Activated CD8-positive, alpha-beta T cell treated with anti-CD3 and anti-CD28 coated beads for 36 hours (primary cell): Measurements from ENCODE around the gene NUDT6. TPM values are rescaled to one million over a fixed set of nuclear protein-coding genes. Genes with fewer than 3 reads are reported as not detected.
A peak's percentile ranks its signal among the peaks of the same experiment; 100 is the strongest.
"Not testable (repeated sequence)": the region's sequence is repeated elsewhere in the genome, so short reads cannot be mapped to it uniquely, and the experiment has no call there.

Experiments
- ATAC-seq: fragments of 200-7000 bp; cut with Tn5 transposase; one replicate; pipeline ENCODE4 v1.10.0; 2021; ENCODE audit warnings: mild to moderate bottlenecking, moderate library complexity
- CTCF ChIA-PET: fragments of 350-600 bp; sonication (Branson Sonifier 250); formaldehyde crosslinking; loops from one replicate; lab custom pipeline; 2021; ENCODE audit warnings: antibody characterized with exemption; lab: Charles Lee
- POLR2A ChIA-PET: fragments of 350-600 bp; sonication (Branson Sonifier 250); formaldehyde crosslinking; loops from one replicate; lab custom pipeline; 2021; ENCODE audit warnings: antibody characterized with exemption; lab: Charles Lee
- DNase-seq: peaks from one replicate; pipeline ENCODE4 v3.0.0-alpha.2; 2020
- H3K27ac Mint-ChIP-seq: one replicate; pipeline ENCODE4 v1.8.0; 2021; ENCODE audit warnings: mild to moderate bottlenecking, mixed read lengths
- H3K27me3 Mint-ChIP-seq: one replicate; pipeline ENCODE4 v1.8.0; 2021; ENCODE audit warnings: mixed read lengths
- H3K36me3 Mint-ChIP-seq: one replicate; pipeline ENCODE4 v1.8.0; 2021; ENCODE audit warnings: low read depth, mixed read lengths
- H3K4me1 Mint-ChIP-seq: one replicate; pipeline ENCODE4 v1.8.0; 2021; ENCODE audit warnings: low read depth, mixed read lengths
- H3K4me3 Mint-ChIP-seq: one replicate; pipeline ENCODE4 v1.8.0; 2021; ENCODE audit warnings: mild to moderate bottlenecking, moderate library complexity, mixed read lengths
- H3K9me3 Mint-ChIP-seq: one replicate; pipeline ENCODE4 v1.8.0; 2021; ENCODE audit warnings: mixed read lengths
- CTCF ChIP-seq: fragments of 200-600 bp; IDR thresholded peaks from one replicate; pipeline ENCODE4 v1.8.0; 2022; ENCODE audit warnings: antibody characterized with exemption, mild to moderate bottlenecking
- intact Hi-C: fragments of 100-400 bp; cut with micrococcal nuclease; formaldehyde crosslinking; loops from one replicate; pipeline ENCODE4 v1.10.0; 2022
- total RNA-seq, 2 experiments: library from RNA; stranded (reverse); gene quantifications; one replicate each; pipeline ENCODE4 v1.2.3, GENCODE V29; 2021

NUDT6 gene
- total RNA-seq, 2 experiments from 2014 or later = 4.4 to 5.7 TPM

GRCh38 chr4:122952028-122952427 lies 29.6 kb upstream of the NUDT6 start:
- ATAC-seq (no peak), DNase-seq (no peak)
- no peak for TF ChIP-seq CTCF
- ChIA-PET CTCF (no interaction called here), POLR2A (no interaction called here)
- no peak overlapping the region for H3K4me3 Mint-ChIP-seq
- intact Hi-C loops = no loop called here
- H3K4me1 Mint-ChIP-seq = no peaks in the 10 kb centered on the region
- H3K36me3 Mint-ChIP-seq = peaks cover 42% of the 10 kb centered on the region
- no peaks in the 10 kb centered on the region for H3K9me3 Mint-ChIP-seq
- no peaks in the 10 kb centered on the region for H3K27me3 Mint-ChIP-seq
- H3K27ac Mint-ChIP-seq = no peak overlapping the region

DNA sequence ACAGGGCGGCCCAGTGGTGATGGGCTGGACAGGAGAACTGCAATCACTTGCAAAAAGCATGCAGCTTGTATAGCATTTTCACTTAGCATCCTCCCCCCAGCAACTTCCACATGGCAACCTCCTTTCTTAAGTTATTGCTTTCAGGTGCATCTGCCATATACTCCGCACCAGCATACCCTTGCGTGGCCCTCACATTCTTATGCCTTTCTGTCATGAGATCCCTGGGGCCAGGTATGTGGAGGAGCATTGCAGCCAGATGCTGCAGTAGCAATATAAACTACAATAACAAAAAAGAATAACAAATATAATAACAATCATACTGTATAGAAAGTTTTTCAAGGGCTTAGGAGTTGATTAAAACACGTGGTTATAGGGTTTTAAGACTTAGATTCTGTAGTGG lies 26.3 kb upstream of the NUDT6 start:
- CTCF ChIA-PET = no interaction called here
- intact Hi-C loops = no loop called here

DNA sequence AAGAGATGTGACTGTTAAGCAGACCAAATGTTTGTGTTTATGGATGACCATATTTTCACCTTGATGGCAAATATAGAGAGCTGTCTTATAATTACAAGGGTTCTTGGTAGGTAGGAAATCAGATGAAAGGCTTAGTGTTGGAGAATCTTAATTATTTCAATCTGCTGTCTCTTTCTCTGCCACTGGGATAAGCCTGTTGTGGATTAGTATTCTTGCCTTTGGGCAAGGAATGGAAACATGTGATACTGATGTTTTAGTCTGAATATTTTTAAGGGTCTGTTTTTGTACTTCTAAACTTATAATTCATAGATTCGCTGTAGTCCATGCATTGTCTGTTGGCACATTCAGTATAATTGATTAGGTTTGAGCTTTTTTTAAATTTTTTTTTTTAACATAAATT lies 23.7 kb upstream of the NUDT6 start:
- intact Hi-C loops = no loop called here
- POLR2A ChIA-PET = no interaction called here
- Mint-ChIP-seq H3K27me3 (no peaks in the 10 kb centered on the region), H3K9me3 (no peaks in the 10 kb centered on the region), H3K36me3 (peaks cover 51% of the 10 kb centered on the region), H3K4me1 (no peaks in the 10 kb centered on the region), H3K27ac (no peak overlapping the region), H3K4me3 (no peak overlapping the region)
- CTCF ChIA-PET = no interaction called here
- ATAC-seq = no peak
- no peak for DNase-seq
- no peak for TF ChIP-seq CTCF

More for the DNA sequence above, 26.3 kb upstream of the NUDT6 start:
- no peak for TF ChIP-seq CTCF
- H3K27me3 Mint-ChIP-seq = no peaks in the 10 kb centered on the region
- H3K4me3 Mint-ChIP-seq = no peak overlapping the region
- ATAC-seq = no peak
- H3K27ac Mint-ChIP-seq = no peak overlapping the region
- H3K4me1 Mint-ChIP-seq = no peaks in the 10 kb centered on the region
- H3K9me3 Mint-ChIP-seq = no peaks in the 10 kb centered on the region
- peaks cover 60% of the 10 kb centered on the region for H3K36me3 Mint-ChIP-seq
- no peak for DNase-seq
- POLR2A ChIA-PET = no interaction called here

DNA sequence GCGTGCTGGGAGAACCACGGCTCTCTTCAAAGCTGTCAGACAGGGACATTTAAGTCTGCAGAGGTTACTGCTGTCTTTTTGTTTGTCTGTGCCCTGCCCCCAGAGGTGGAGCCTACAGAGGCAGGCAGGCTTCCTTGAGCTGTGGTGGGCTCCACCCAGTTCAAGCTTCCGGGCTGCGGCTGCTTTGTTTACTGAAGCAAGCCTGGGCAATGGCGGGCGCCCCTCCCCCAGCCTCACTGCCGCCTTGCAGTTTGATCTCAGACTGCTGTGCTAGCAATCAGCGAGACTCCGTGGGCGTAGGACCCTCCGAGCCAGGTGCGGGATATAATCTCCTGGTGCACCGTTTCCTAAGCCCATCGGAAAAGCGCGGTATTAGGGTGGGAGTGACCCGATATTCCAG lies 22.7 kb upstream of the NUDT6 start:
- intact Hi-C loops, H3K4me1 Mint-ChIP-seq, CTCF ChIA-PET, ATAC-seq, H3K9me3 Mint-ChIP-seq, H3K4me3 Mint-ChIP-seq, POLR2A ChIA-PET, H3K27ac Mint-ChIP-seq, H3K27me3 Mint-ChIP-seq: not testable (repeated sequence)
- peaks cover 48% of the 10 kb centered on the region for H3K36me3 Mint-ChIP-seq
- DNase-seq = peak; percentile 18

GRCh38 chr4:122932763-122933162 lies 10.4 kb upstream of the NUDT6 start:
- H3K9me3 Mint-ChIP-seq = no peaks in the 10 kb centered on the region
- H3K27me3 Mint-ChIP-seq = no peaks in the 10 kb centered on the region
- ATAC-seq = no peak
- TF ChIP-seq CTCF = no peak
- H3K36me3 Mint-ChIP-seq = peaks cover 15% of the 10 kb centered on the region
- H3K4me3 Mint-ChIP-seq = no peak overlapping the region
- no peak for DNase-seq
- CTCF ChIA-PET = interaction anchor here (1.0 to 2.6 kb wide), 4 partner anchors 13 to 331 kb away, joined by 4 to 17 read pairs (median 6); partner anchors contain the start of gene BBS12
- POLR2A ChIA-PET = no interaction called here
- intact Hi-C loops = no loop called here
- H3K4me1 Mint-ChIP-seq = no peaks in the 10 kb centered on the region
- no peak overlapping the region for H3K27ac Mint-ChIP-seq

- peaks cover 6% of the 10 kb centered on the region for H3K4me1 Mint-ChIP-seq
Observed at GRCh38 chr4:122930862-122931261, 8.5 kb upstream of the NUDT6 start.

More at GRCh38 chr4:122930862-122931261, 8.5 kb upstream of the NUDT6 start:
- peak; percentile 70 for TF ChIP-seq CTCF
- no peaks in the 10 kb centered on the region for H3K27me3 Mint-ChIP-seq
- no peak overlapping the region for H3K27ac Mint-ChIP-seq
- intact Hi-C loops = no loop called here
- H3K9me3 Mint-ChIP-seq = no peaks in the 10 kb centered on the region
- ATAC-seq (no peak), DNase-seq (no peak)
- peaks cover 12% of the 10 kb centered on the region for H3K36me3 Mint-ChIP-seq
- CTCF ChIA-PET = interaction anchor here (0.7 to 4.6 kb wide), 18 partner anchors 9 to 354 kb away, joined by 3 to 38 read pairs (median 3); partner anchors contain the start of genes BBS12 and NUDT6
- no peak overlapping the region for H3K4me3 Mint-ChIP-seq
- POLR2A ChIA-PET = no interaction called here
